Measurements from ENCODE around the gene LUC7L2.

GRCh38 chr7:139397192-139397591, 37.5 kb downstream of the LUC7L2 start:
- TF ChIP-seq NFE2L1 (CRISPR knock-in tag; IDR thresholded peaks at IDR 0.05) (no peak), CTCF (IDR thresholded peaks at IDR 0.05) (no peak), ZNF232 (CRISPR knock-in tag; IDR thresholded peaks at IDR 0.05) (no peak), PRDM15 (CRISPR knock-in tag; IDR thresholded peaks at IDR 0.05) (no peak), IRF1 (CRISPR knock-in tag; IDR thresholded peaks at IDR 0.05) (no peak), TEAD4 (CRISPR knock-in tag; IDR thresholded peaks at IDR 0.05) (no peak), ETV6 (CRISPR knock-in tag; IDR thresholded peaks at IDR 0.05) (no peak), MAX (CRISPR knock-in tag; IDR thresholded peaks at IDR 0.05) (no peak), ZNF671 (CRISPR knock-in tag; IDR thresholded peaks at IDR 0.05) (no peak), NR2C2 (CRISPR knock-in tag; IDR thresholded peaks at IDR 0.05) (no peak), ZNF263 (CRISPR knock-in tag; IDR thresholded peaks at IDR 0.05; ENCODE audit: low read depth) (no peak)
